Heart left ventricle (tissue), 13 donors: Measurements from ENCODE around the gene DUSP6.

Source experiments
- CTCF ChIP-seq, 12 donors: fragments of 200-600 bp; sonication (generic) in 4 of 12; IDR thresholded peaks; one replicate each; pipeline versions ENCODE4 v1.5.0 to v1.8.0; 2018 to 2022; ENCODE audit warnings: antibody characterized with exemption in 12 of 12, mild to moderate bottlenecking in 5 of 12
- POLR2A ChIP-seq, 2 donors: fragments of 450-650 bp; IDR thresholded peaks; one replicate each; pipeline ENCODE4 v1.6.1; 2017; ENCODE audit warnings: antibody characterized with exemption in 2 of 2, mild to moderate bottlenecking in 2 of 2, moderate library complexity in 2 of 2
- donor health status: ischemic (EF 13 %, LVEDD 7.1; RV severe dilation, severe dysfunction).
- donor health status: DM: no; HTN: yes; CAD: no.
- donor health status: DM: no; HTN: no; CAD: no.
- donor health status: ischemic (EF 25% LVEDD 6.9; RV normal size, moderate dysfunction).
- donor health status: ischemic (EF 25% LVEDD 5.7; RV mildly dilated, moderate dysfunction).
- donor health status: ischemic (EF 35%, LVEDD 5.7; RV mildly dilated, moderate dysfunction).
- donor health status: nonischemic (EF 11% LVEDD 7.7; RV severe dilation, severe dysfunction).
- donor health status: DM: yes; HTN: yes; CAD: no.
- donor health status: PGD.
- donor health status: ischemic (EF 29% LVEDD 5.4; RV normal size, mild dysfunction).
- donor health status: nonischemic (EF 23%, LVEDD 6.1; RV moderate dilation, normal function).

- TF ChIP-seq CTCF (IDR thresholded peaks at IDR 0.05): no peak
- no peak for TF ChIP-seq POLR2A (IDR thresholded peaks at IDR 0.05)
Measured at GRCh38 chr12:89319122-89319521, 33.2 kb downstream of the DUSP6 start.
